Measurements from ENCODE around the gene CERS4. TPM values are rescaled to one million over a fixed set of nuclear protein-coding genes. Genes with fewer than 3 reads are reported as not detected.
"Not testable (repeated sequence)": the region's sequence is repeated elsewhere in the genome, so short reads cannot be mapped to it uniquely, and the experiment has no call there.

CERS4 gene
- total RNA-seq, 2 experiments from 2014 or later = 15.7 to 19.4 TPM

GRCh38 chr19:8213827-8214672 lies 4.9 kb downstream of the CERS4 start:
- DNase-seq = no peak
- Mint-ChIP-seq H3K27ac (no peak overlapping the region), H3K9me3 (no peaks in the 10 kb centered on the region), H3K27me3 (ENCODE audit: low read depth) (no peaks in the 10 kb centered on the region), H3K4me3 (no peak overlapping the region), H3K36me3 (ENCODE audit: low read depth) (peaks cover 2% of the 10 kb centered on the region), H3K4me1 (ENCODE audit: low read depth) (peaks cover 37% of the 10 kb centered on the region)
- intact Hi-C loops (cut with micrococcal nuclease) = no loop called here
- CTCF ChIA-PET = interaction anchor here (0.5 kb wide), 1 partner anchor 905 kb away, joined by 4 read pairs; no protein-coding TSS in a partner anchor

- H3K36me3 Mint-ChIP-seq (ENCODE audit: low read depth) = peaks cover 1% of the 10 kb centered on the region
- peaks cover 36% of the 10 kb centered on the region for H3K4me1 Mint-ChIP-seq (ENCODE audit: low read depth)
- intact Hi-C loops (cut with micrococcal nuclease) = no loop called here
- H3K4me3 Mint-ChIP-seq = no peak overlapping the region
- H3K27me3 Mint-ChIP-seq (ENCODE audit: low read depth) = no peaks in the 10 kb centered on the region
- DNase-seq = no peak
- no peaks in the 10 kb centered on the region for H3K9me3 Mint-ChIP-seq
- H3K27ac Mint-ChIP-seq = no peak overlapping the region
- CTCF ChIA-PET = no interaction called here
These were observed 5.6 kb downstream of the CERS4 start for GRCh38 chr19:8214802-8215201.

- Mint-ChIP-seq H3K4me3 (no peak overlapping the region), H3K27ac (no peak overlapping the region), H3K36me3 (ENCODE audit: low read depth) (no peaks in the 10 kb centered on the region), H3K4me1 (ENCODE audit: low read depth) (peaks cover 27% of the 10 kb centered on the region), H3K27me3 (ENCODE audit: low read depth) (no peaks in the 10 kb centered on the region), H3K9me3 (no peaks in the 10 kb centered on the region)
- DNase-seq = no peak
- CTCF ChIA-PET = no interaction called here
- intact Hi-C loops (cut with micrococcal nuclease) = no loop called here
These were observed 6.6 kb downstream of the CERS4 start for GRCh38 chr19:8215783-8216182.

- Mint-ChIP-seq H3K27ac (no peak overlapping the region), H3K36me3 (ENCODE audit: low read depth) (no peaks in the 10 kb centered on the region), H3K27me3 (ENCODE audit: low read depth) (no peaks in the 10 kb centered on the region), H3K4me1 (ENCODE audit: low read depth) (peaks cover 23% of the 10 kb centered on the region), H3K9me3 (no peaks in the 10 kb centered on the region), H3K4me3 (no peak overlapping the region)
- no peak for DNase-seq
- intact Hi-C loops (cut with micrococcal nuclease) = no loop called here
- CTCF ChIA-PET = interaction anchor here (0.5 kb wide), 1 partner anchor 51 kb away, joined by 3 read pairs; no protein-coding TSS in a partner anchor
These were observed 7.2 kb downstream of the CERS4 start for GRCh38 chr19:8216357-8216756.

GRCh38 chr19:8218127-8218526 lies 9.0 kb downstream of the CERS4 start:
- H3K9me3 Mint-ChIP-seq, H3K27ac Mint-ChIP-seq: not testable (repeated sequence)

GRCh38 chr19:8220481-8220880 lies 11.3 kb downstream of the CERS4 start:
- DNase-seq = no peak
- peaks cover 2% of the 10 kb centered on the region for H3K36me3 Mint-ChIP-seq (ENCODE audit: low read depth)
- CTCF ChIA-PET = no interaction called here
- intact Hi-C loops (cut with micrococcal nuclease) = no loop called here
- H3K27me3 Mint-ChIP-seq (ENCODE audit: low read depth) = no peaks in the 10 kb centered on the region
- H3K9me3 Mint-ChIP-seq = no peaks in the 10 kb centered on the region
- H3K4me1 Mint-ChIP-seq (ENCODE audit: low read depth) = peaks cover 1% of the 10 kb centered on the region
- no peak overlapping the region for H3K4me3 Mint-ChIP-seq
- H3K27ac Mint-ChIP-seq = no peak overlapping the region

More at GRCh38 chr19:8218127-8218526, 9.0 kb downstream of the CERS4 start:
- H3K4me3 Mint-ChIP-seq; intact Hi-C loops (cut with micrococcal nuclease); H3K36me3 Mint-ChIP-seq (ENCODE audit: low read depth); DNase-seq; H3K4me1 Mint-ChIP-seq (ENCODE audit: low read depth); CTCF ChIA-PET; H3K27me3 Mint-ChIP-seq (ENCODE audit: low read depth): not testable (repeated sequence)

- intact Hi-C loops (cut with micrococcal nuclease) = no loop called here
- no peak for DNase-seq
- Mint-ChIP-seq H3K4me3 (no peak overlapping the region), H3K9me3 (no peaks in the 10 kb centered on the region), H3K36me3 (ENCODE audit: low read depth) (peaks cover 2% of the 10 kb centered on the region), H3K27ac (no peak overlapping the region), H3K4me1 (ENCODE audit: low read depth) (no peaks in the 10 kb centered on the region), H3K27me3 (ENCODE audit: low read depth) (no peaks in the 10 kb centered on the region)
- CTCF ChIA-PET = no interaction called here
These were observed 12.0 kb downstream of the CERS4 start for GRCh38 chr19:8221161-8221560.

GRCh38 chr19:8223442-8223841 lies 14.3 kb downstream of the CERS4 start:
- DNase-seq; H3K4me3 Mint-ChIP-seq; intact Hi-C loops (cut with micrococcal nuclease); H3K4me1 Mint-ChIP-seq (ENCODE audit: low read depth); H3K27ac Mint-ChIP-seq; H3K27me3 Mint-ChIP-seq (ENCODE audit: low read depth); CTCF ChIA-PET; H3K9me3 Mint-ChIP-seq; H3K36me3 Mint-ChIP-seq (ENCODE audit: low read depth): not testable (repeated sequence)

GRCh38 chr19:8224394-8225145 lies 15.4 kb downstream of the CERS4 start:
- peaks cover 2% of the 10 kb centered on the region for H3K4me1 Mint-ChIP-seq (ENCODE audit: low read depth)
- intact Hi-C loops (cut with micrococcal nuclease) = no loop called here
- no peak overlapping the region for H3K4me3 Mint-ChIP-seq
- no peaks in the 10 kb centered on the region for H3K27me3 Mint-ChIP-seq (ENCODE audit: low read depth)
- no peak for DNase-seq
- CTCF ChIA-PET = no interaction called here
- no peaks in the 10 kb centered on the region for H3K9me3 Mint-ChIP-seq
- H3K36me3 Mint-ChIP-seq (ENCODE audit: low read depth) = peaks cover 5% of the 10 kb centered on the region
- peak overlapping the region; percentile 64 for H3K27ac Mint-ChIP-seq

GRCh38 chr19:8231073-8231604 lies 22.0 kb downstream of the CERS4 start:
- H3K27me3 Mint-ChIP-seq (ENCODE audit: low read depth) = no peaks in the 10 kb centered on the region
- CTCF ChIA-PET = no interaction called here
- intact Hi-C loops (cut with micrococcal nuclease) = no loop called here
- H3K9me3 Mint-ChIP-seq = peaks cover 4% of the 10 kb centered on the region
- DNase-seq = no peak
- peaks cover 17% of the 10 kb centered on the region for H3K36me3 Mint-ChIP-seq (ENCODE audit: low read depth)
- peaks cover 2% of the 10 kb centered on the region for H3K4me1 Mint-ChIP-seq (ENCODE audit: low read depth)
- H3K4me3 Mint-ChIP-seq = no peak overlapping the region
- no peak overlapping the region for H3K27ac Mint-ChIP-seq

GRCh38 chr19:8233370-8233769 lies 24.2 kb downstream of the CERS4 start:
- Mint-ChIP-seq H3K27ac (no peak overlapping the region), H3K4me1 (ENCODE audit: low read depth) (no peaks in the 10 kb centered on the region), H3K4me3 (no peak overlapping the region), H3K36me3 (ENCODE audit: low read depth) (peaks cover 16% of the 10 kb centered on the region), H3K9me3 (peaks cover 4% of the 10 kb centered on the region), H3K27me3 (ENCODE audit: low read depth) (no peaks in the 10 kb centered on the region)
- intact Hi-C loops (cut with micrococcal nuclease) = no loop called here
- CTCF ChIA-PET = interaction anchor here (0.6 kb wide), 1 partner anchor 301 kb away, joined by 4 read pairs; no protein-coding TSS in a partner anchor
- no peak for DNase-seq

- Mint-ChIP-seq H3K36me3 (ENCODE audit: low read depth) (peaks cover 5% of the 10 kb centered on the region), H3K4me3 (no peak overlapping the region), H3K27ac (no peak overlapping the region), H3K9me3 (peaks cover under 1% of the 10 kb centered on the region), H3K4me1 (ENCODE audit: low read depth) (peaks cover 10% of the 10 kb centered on the region), H3K27me3 (ENCODE audit: low read depth) (no peaks in the 10 kb centered on the region)
- intact Hi-C loops (cut with micrococcal nuclease) = no loop called here
- no peak for DNase-seq
- CTCF ChIA-PET = no interaction called here
These were observed 27.9 kb downstream of the CERS4 start for GRCh38 chr19:8237026-8237425.

Data from activated naive CD4-positive, alpha-beta T cell treated with anti-CD3 and anti-CD28 coated beads for 36 hours (primary cell).